Brain microvascular endothelial cell (primary cell): ENCODE measurements around the gene UBR1.
A peak's percentile ranks its signal among the peaks of the same experiment; 100 is the strongest.

ENCODE experiments used
- DNase-seq: peaks from one replicate; pipeline ENCODE4 v3.0.0-alpha.2; 2020
- H3K27ac ChIP-seq: fragments of 250-450 bp; sonication (Bioruptor Pico); 2 replicates; pipeline ENCODE4 v1.5.1; 2020; ENCODE audit warnings: mild to moderate bottlenecking, moderate library complexity
- H3K27me3 ChIP-seq: fragments of 250-450 bp; sonication (Bioruptor Pico); replicated peaks from 2 replicates; pipeline ENCODE4 v1.5.1; 2020; ENCODE audit warnings: mild to moderate bottlenecking
- H3K36me3 ChIP-seq: fragments of 250-450 bp; sonication (Bioruptor Pico); replicated peaks from 2 replicates; pipeline ENCODE4 v1.5.1; 2020; ENCODE audit warnings: mild to moderate bottlenecking
- H3K4me3 ChIP-seq: 2 replicates; pipeline ENCODE4 v1.5.1; 2011; ENCODE audit warnings: low read depth, mild to moderate bottlenecking, control low read depth, low read length, moderate library complexity
- CTCF ChIP-seq: IDR thresholded peaks from 2 replicates; pipeline ENCODE4 v1.5.1; 2011; ENCODE audit warnings: low read depth, mild to moderate bottlenecking, moderate library complexity, low read length, control low read depth, inconsistent platforms; ENCODE audit errors: missing control alignments
- in situ Hi-C: cut with HindIII; loops from 2 replicates; pipeline ENCODE4 v1.10.0; 2017; ENCODE audit warnings: low sequenced_read_pairs, low pct_ligation_motif_present

UBR1 gene

GRCh38 chr15:43070893-43071292 lies 34.9 kb downstream of the UBR1 start:
- Histone ChIP-seq H3K27ac (no peak overlapping the region), H3K36me3 (peaks cover 53% of the 10 kb centered on the region), H3K27me3 (no peaks in the 10 kb centered on the region), H3K4me3 (no peak overlapping the region)
- TF ChIP-seq CTCF: no peak
- DNase-seq: no peak
- in situ Hi-C loops: no loop called here

GRCh38 chr15:43070249-43070648 lies 35.6 kb downstream of the UBR1 start:
- Histone ChIP-seq H3K27me3 (no peaks in the 10 kb centered on the region), H3K27ac (no peak overlapping the region), H3K4me3 (no peak overlapping the region), H3K36me3 (peaks cover 59% of the 10 kb centered on the region)
- in situ Hi-C loops: no loop called here
- TF ChIP-seq CTCF: no peak
- no peak for DNase-seq

- no peak overlapping the region for H3K4me3 ChIP-seq
- in situ Hi-C loops: no loop called here
- DNase-seq: peak; percentile 39
- TF ChIP-seq CTCF: no peak
- H3K27me3 ChIP-seq: no peaks in the 10 kb centered on the region
- H3K27ac ChIP-seq: no peak overlapping the region
- peaks cover 51% of the 10 kb centered on the region for H3K36me3 ChIP-seq
Observed at GRCh38 chr15:43067717-43068461, 37.9 kb downstream of the UBR1 start.

- no peak overlapping the region for H3K27ac ChIP-seq
- no peak overlapping the region for H3K4me3 ChIP-seq
- no peak for DNase-seq
- H3K27me3 ChIP-seq: no peaks in the 10 kb centered on the region
- in situ Hi-C loops: no loop called here
- peaks cover 62% of the 10 kb centered on the region for H3K36me3 ChIP-seq
- no peak for TF ChIP-seq CTCF
Observed at GRCh38 chr15:43056696-43057095, 49.1 kb downstream of the UBR1 start.

GRCh38 chr15:43052860-43053259 lies 53.0 kb downstream of the UBR1 start:
- DNase-seq: no peak
- Histone ChIP-seq H3K27ac (no peak overlapping the region), H3K4me3 (no peak overlapping the region), H3K27me3 (no peaks in the 10 kb centered on the region), H3K36me3 (peaks cover 48% of the 10 kb centered on the region)
- in situ Hi-C loops: no loop called here
- TF ChIP-seq CTCF: no peak

- in situ Hi-C loops: no loop called here
- Histone ChIP-seq H3K4me3 (no peak overlapping the region), H3K27ac (no peak overlapping the region), H3K36me3 (peaks cover 32% of the 10 kb centered on the region), H3K27me3 (no peaks in the 10 kb centered on the region)
- no peak for DNase-seq
- TF ChIP-seq CTCF: no peak
Observed at GRCh38 chr15:43048935-43049334, 56.9 kb downstream of the UBR1 start.
